GM20000 (cell line): ENCODE data around the gene SPINK13.
"Not testable (repeated sequence)": the region's sequence is repeated elsewhere in the genome, so short reads cannot be mapped to it uniquely, and the experiment has no call there.

Experiments used
- DNase-seq: peaks from one replicate; pipeline ENCODE4 v3.0.0; 2012; ENCODE audit warnings: low spot score
- CTCF ChIP-seq: IDR thresholded peaks from 2 replicates; pipeline ENCODE4 v1.5.1; 2012; ENCODE audit warnings: mild to moderate bottlenecking, control low read depth; ENCODE audit errors: extremely low read depth, missing control alignments

SPINK13 gene

GRCh38 chr5:148314187-148314586 is 45.6 kb downstream of the SPINK13 start:
- DNase-seq: no peak
- no peak for TF ChIP-seq CTCF

- DNase-seq: no peak
- no peak for TF ChIP-seq CTCF
These were observed 46.1 kb downstream of the SPINK13 start for GRCh38 chr5:148314731-148315130.

- not testable (repeated sequence) for DNase-seq
These were observed 51.7 kb downstream of the SPINK13 start for GRCh38 chr5:148320011-148320963.

GRCh38 chr5:148333262-148333849 is 64.8 kb downstream of the SPINK13 start:
- no peak for TF ChIP-seq CTCF
- DNase-seq: no peak

- TF ChIP-seq CTCF: no peak
- no peak for DNase-seq
These were observed 66.7 kb downstream of the SPINK13 start, which contains the start of gene SPINK9 for GRCh38 chr5:148335259-148335658. TSS of gene SPINK9 (plus strand) at chr5:148335559. CDS start at chr5:148335614, 55 bp downstream.
